RWPE1 (cell line): ENCODE measurements around the gene PADI6.

Source experiments
- CTCF ChIA-PET: fragments of 350-600 bp; sonication (Branson Sonifier 250); formaldehyde crosslinking; extraction: SDS; loops from one replicate; lab custom pipeline; 2021; lab: Yijun Ruan, JAX
- POLR2A ChIA-PET: fragments of 400-600 bp; formaldehyde crosslinking; extraction: SDS; loops from one replicate; lab custom pipeline; 2020; ENCODE audit warnings: antibody characterized with exemption; ENCODE audit not compliant: low non-redundant PET; lab: Yijun Ruan, JAX
- DNase-seq: peaks from one replicate; pipeline ENCODE4 v3.0.0; 2012; ENCODE audit warnings: low spot score
- H3K27ac ChIP-seq: fragments of 450-650 bp; 2 replicates; pipeline ENCODE4 v1.5.1; 2017
- CTCF ChIP-seq: fragments of 450-650 bp; conservative IDR thresholded peaks from 2 replicates; pipeline ENCODE4 v1.5.1; 2017; ENCODE audit warnings: low read depth, mild to moderate bottlenecking

PADI6 gene

GRCh38 chr1:17440074-17440826 lies 68.3 kb downstream of the PADI6 start:
- ChIA-PET CTCF (interaction anchor here (0.6 to 1.5 kb wide), 6 partner anchors 10 to 221 kb away, joined by 3 to 7 read pairs (median 3); no protein-coding TSS in a partner anchor), POLR2A (interaction anchor here (0.7 to 2.9 kb wide), 4 partner anchors 10 to 121 kb away, joined by 3 to 11 read pairs (median 3); no protein-coding TSS in a partner anchor)
- no peak for DNase-seq
- TF ChIP-seq CTCF = no peak
- H3K27ac ChIP-seq = peak overlapping the region; percentile 99

DNA sequence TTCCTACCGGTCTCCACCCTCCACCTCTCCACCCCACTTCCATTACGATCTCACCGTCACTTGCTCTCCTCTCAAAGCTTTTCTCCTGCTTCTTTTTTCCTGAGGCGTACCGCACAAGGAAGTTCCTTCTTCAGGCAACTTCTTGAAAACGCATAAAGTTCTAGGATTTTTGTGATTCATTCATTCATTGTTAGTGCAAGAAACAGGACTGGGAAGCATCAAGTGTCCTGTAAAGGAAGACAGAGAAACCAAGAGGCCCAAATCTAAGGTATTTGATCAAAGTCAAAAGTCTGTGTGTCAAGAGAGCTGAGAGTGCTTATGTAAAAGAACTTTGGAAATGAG lies 68.8 kb downstream of the PADI6 start:
- POLR2A ChIA-PET = interaction anchor here (0.7 to 2.9 kb wide), 2 partner anchors 9 to 19 kb away, joined by 3 to 11 read pairs; no protein-coding TSS in a partner anchor
- CTCF ChIA-PET = interaction anchor here (0.6 to 1.5 kb wide), 3 partner anchors 11 to 32 kb away, joined by 3 to 7 read pairs (median 3); no protein-coding TSS in a partner anchor
- DNase-seq = no peak
- no peak for TF ChIP-seq CTCF
- H3K27ac ChIP-seq = peak overlapping the region; percentile 99

DNA sequence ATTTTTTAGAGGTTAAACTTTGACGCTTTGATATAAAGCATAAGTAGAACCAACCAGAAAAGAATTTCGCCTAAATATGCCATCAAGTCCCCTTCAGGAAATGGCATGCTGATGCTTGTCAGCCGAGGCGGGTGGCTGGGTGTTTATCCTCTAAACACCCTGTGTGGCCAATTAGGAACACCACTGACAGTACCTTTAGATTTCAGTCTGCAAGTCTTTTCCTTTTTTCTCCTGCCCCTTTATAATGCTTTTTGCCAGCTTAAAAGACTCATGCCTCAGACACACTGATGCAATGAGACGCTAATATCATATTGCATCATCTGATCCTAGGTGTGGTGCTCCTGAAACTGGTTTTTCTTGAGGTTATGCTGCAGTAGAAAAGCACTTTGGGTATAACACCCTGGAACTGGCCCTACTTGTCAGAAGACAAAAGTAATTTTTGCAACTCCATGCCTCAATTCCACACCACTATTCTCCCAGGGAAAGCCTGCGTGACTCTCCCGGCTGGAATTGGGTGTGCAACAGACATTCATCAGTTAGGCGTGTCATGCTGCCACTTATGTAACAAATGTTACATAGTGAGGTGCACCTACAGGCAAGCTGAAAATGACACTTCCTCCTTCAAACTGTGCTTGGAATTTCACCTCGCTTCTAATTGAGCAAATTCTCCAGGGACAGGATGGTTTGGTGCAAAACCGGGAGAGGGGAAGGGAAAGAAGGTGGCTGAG lies 69.4 kb downstream of the PADI6 start:
- TF ChIP-seq CTCF = no peak
- POLR2A ChIA-PET = interaction anchor here (0.6 to 2.9 kb wide), 3 partner anchors 11 to 33 kb away, joined by 3 to 11 read pairs (median 3); no protein-coding TSS in a partner anchor
- CTCF ChIA-PET = interaction anchor here (0.6 to 1.5 kb wide), 3 partner anchors 11 to 195 kb away, joined by 3 to 4 read pairs (median 3); no protein-coding TSS in a partner anchor
- peak; percentile 78 for DNase-seq
- H3K27ac ChIP-seq = peak overlapping the region; percentile 99

- no peak for TF ChIP-seq CTCF
- POLR2A ChIA-PET = interaction anchor here (0.6 to 2.9 kb wide), 3 partner anchors 11 to 32 kb away, joined by 3 to 11 read pairs (median 3); no protein-coding TSS in a partner anchor
- peak overlapping the region; percentile 99 for H3K27ac ChIP-seq
- DNase-seq = no peak
- CTCF ChIA-PET = interaction anchor here (0.6 kb wide), 2 partner anchors 180 to 194 kb away, joined by 3 to 4 read pairs; no protein-coding TSS in a partner anchor
Measured at GRCh38 chr1:17441993-17442357, 70.0 kb downstream of the PADI6 start.

DNA sequence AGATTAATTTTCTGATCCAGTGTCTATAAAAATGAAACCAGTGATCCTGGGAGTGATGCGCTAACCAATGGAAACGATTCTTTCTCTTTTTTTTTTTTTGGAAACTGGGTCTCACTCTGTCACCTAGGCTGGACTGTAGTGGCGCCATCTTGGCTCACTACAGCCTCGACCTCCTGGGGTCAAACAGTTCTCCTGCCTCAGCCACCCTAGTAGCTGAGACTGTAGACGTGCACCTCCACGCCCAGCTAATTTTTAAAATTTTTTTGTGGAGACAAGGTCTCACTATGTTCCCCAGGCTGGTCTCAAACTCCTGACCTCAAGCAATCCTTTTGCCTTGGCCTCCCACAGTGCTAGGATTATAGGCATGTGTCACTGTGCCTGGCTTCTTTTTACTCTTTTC lies 70.8 kb downstream of the PADI6 start:
- ChIA-PET POLR2A (interaction anchor here (0.7 to 2.9 kb wide), 2 partner anchors 17 to 819 kb away, joined by 4 to 11 read pairs; no protein-coding TSS in a partner anchor), CTCF (no interaction called here)
- peak overlapping the region; percentile 99 for H3K27ac ChIP-seq
- TF ChIP-seq CTCF = no peak
- DNase-seq = no peak

DNA sequence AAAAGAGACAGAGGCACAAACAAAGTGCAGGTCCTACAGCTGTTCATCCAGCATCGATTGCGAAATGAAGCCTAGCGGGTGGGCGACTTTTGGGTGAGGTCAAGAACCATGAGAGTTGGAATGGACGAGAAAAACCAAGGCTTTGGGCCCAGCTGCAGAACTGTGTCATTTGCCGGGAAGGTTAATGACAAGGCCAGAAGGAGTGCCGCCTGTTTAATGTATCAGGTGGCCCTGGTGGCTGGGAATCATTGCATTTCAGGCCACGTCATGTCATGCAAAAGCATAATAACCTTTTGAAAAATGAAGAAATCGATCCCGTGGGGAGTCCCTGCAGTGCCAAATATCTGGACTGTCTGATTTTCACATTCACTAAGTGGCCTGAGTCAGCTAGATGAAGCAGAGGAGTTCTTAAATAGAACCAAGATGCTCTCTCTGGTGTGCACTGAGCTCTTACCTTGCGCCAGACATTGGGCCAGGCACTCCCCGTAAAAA lies 75.6 kb downstream of the PADI6 start:
- ChIA-PET CTCF (interaction anchor here (0.7 kb wide), 1 partner anchor 45 kb away, joined by 3 read pairs; no protein-coding TSS in a partner anchor), POLR2A (interaction anchor here (0.7 kb wide), 1 partner anchor 9 kb away, joined by 8 read pairs; no protein-coding TSS in a partner anchor)
- H3K27ac ChIP-seq = peak overlapping the region; percentile 39
- no peak for DNase-seq
- no peak for TF ChIP-seq CTCF
